Nephron (organoid): ENCODE data around the gene ADCY5.

Source experiments
- H3K27ac Mint-ChIP-seq, 3 experiments: 2 replicates each; pipeline ENCODE4 v1.8.0; 2020; ENCODE audit warnings: mixed read lengths in 3 of 3, mild to moderate bottlenecking in 2 of 3, moderate library complexity in 1 of 3
- H3K27me3 Mint-ChIP-seq: 2 replicates; pipeline ENCODE4 v1.8.0; 2021; ENCODE audit warnings: low read depth, mild to moderate bottlenecking, moderate library complexity, mixed read lengths
- H3K36me3 Mint-ChIP-seq: 2 replicates; pipeline ENCODE4 v1.8.0; 2020; ENCODE audit warnings: low read depth, mixed read lengths
- H3K4me1 Mint-ChIP-seq: 2 replicates; pipeline ENCODE4 v1.8.0; 2020; ENCODE audit warnings: mixed read lengths
- H3K4me3 Mint-ChIP-seq, 3 experiments: 2 replicates each; pipeline ENCODE4 v1.8.0; 2020; ENCODE audit warnings: mild to moderate bottlenecking in 3 of 3, mixed read lengths in 3 of 3, moderate library complexity in 2 of 3
- H3K9me3 Mint-ChIP-seq: 2 replicates; pipeline ENCODE4 v1.8.0; 2020; ENCODE audit warnings: mixed read lengths
- TF ChIP-seq, protein P1 (sequence below), 3 experiments: fragments of 200-600 bp; sonication (generic); IDR thresholded peaks; one replicate each; pipeline ENCODE4 v1.5.0; 2021; ENCODE audit warnings: antibody characterized with exemption in 3 of 3; ENCODE audit not compliant: unreplicated experiment in 3 of 3

ADCY5 gene

DNA sequence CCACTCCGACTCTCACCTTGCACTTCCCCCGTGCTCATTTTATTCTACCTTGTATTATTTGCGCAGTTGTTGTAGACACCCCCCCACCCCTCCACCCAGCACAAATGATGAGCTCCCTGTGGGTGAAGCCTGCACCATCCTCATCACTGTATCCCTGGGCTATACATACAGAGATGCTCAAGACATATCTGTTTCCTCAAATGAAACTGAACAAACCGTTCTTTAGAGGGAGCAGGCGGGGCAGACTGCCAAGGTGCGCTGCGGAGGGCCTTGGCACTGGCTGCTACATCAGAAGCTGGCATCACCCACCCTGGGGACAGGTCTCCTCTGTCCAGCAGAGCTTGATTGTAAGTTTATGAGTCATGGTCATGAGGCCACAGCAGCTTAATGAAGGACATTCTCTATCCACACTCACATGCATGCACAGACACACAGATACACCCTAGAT lies 29.0 kb downstream of the ADCY5 start:
- TF ChIP-seq, protein P1, sequence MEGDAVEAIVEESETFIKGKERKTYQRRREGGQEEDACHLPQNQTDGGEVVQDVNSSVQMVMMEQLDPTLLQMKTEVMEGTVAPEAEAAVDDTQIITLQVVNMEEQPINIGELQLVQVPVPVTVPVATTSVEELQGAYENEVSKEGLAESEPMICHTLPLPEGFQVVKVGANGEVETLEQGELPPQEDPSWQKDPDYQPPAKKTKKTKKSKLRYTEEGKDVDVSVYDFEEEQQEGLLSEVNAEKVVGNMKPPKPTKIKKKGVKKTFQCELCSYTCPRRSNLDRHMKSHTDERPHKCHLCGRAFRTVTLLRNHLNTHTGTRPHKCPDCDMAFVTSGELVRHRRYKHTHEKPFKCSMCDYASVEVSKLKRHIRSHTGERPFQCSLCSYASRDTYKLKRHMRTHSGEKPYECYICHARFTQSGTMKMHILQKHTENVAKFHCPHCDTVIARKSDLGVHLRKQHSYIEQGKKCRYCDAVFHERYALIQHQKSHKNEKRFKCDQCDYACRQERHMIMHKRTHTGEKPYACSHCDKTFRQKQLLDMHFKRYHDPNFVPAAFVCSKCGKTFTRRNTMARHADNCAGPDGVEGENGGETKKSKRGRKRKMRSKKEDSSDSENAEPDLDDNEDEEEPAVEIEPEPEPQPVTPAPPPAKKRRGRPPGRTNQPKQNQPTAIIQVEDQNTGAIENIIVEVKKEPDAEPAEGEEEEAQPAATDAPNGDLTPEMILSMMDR (IDR thresholded peaks at IDR 0.05; ENCODE audit: unreplicated experiment in 3 of 3) = no peak
- no peaks in the 10 kb centered on the region for H3K9me3 Mint-ChIP-seq
- H3K4me3 Mint-ChIP-seq = no peak overlapping the region
- H3K4me1 Mint-ChIP-seq = peaks cover 47% of the 10 kb centered on the region
- peaks cover 10% of the 10 kb centered on the region for H3K27me3 Mint-ChIP-seq
- H3K36me3 Mint-ChIP-seq = no peaks in the 10 kb centered on the region
- peak overlapping the region in 2 of 3 experiments; percentile 67 to 81 for H3K27ac Mint-ChIP-seq

DNA sequence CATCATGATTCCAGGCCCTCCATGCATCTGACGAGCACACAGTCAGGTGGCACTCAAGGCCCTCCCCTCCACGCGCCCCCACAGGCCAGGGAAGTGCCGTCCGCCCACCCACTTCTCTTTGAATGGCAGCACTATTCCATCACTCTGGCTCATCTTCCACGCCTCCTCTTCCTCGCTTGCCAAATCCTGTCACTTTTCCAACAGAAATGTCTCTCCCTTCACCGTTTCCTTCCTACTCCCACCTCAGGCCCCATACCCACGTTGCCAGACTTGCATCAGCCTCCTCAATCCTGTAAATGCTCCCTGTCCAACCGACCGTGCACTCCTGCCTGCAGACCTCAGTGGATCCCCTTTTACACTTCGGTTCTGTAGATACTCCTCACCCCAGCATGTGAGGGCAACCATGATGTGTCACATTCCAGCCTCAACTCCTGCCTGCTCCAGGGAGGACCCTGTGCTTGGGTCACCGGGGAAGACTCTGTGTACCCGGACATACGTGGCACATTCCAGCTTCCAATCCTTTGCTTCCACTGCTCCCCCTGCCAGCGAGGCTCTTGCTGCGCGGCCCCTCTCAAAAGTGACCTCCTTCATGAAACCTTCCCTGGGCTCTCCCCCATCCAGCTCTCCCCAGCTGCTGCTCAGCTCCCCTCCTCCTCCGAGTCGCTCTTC lies 29.6 kb downstream of the ADCY5 start:
- Mint-ChIP-seq H3K4me3 (no peak overlapping the region), H3K27me3 (peaks cover 10% of the 10 kb centered on the region), H3K9me3 (no peaks in the 10 kb centered on the region), H3K27ac (peak overlapping the region in 2 of 3 experiments; percentile 29 to 67), H3K36me3 (no peaks in the 10 kb centered on the region), H3K4me1 (peaks cover 48% of the 10 kb centered on the region)
- TF ChIP-seq, protein P1 (IDR thresholded peaks at IDR 0.05; ENCODE audit: unreplicated experiment in 3 of 3) = no peak

DNA sequence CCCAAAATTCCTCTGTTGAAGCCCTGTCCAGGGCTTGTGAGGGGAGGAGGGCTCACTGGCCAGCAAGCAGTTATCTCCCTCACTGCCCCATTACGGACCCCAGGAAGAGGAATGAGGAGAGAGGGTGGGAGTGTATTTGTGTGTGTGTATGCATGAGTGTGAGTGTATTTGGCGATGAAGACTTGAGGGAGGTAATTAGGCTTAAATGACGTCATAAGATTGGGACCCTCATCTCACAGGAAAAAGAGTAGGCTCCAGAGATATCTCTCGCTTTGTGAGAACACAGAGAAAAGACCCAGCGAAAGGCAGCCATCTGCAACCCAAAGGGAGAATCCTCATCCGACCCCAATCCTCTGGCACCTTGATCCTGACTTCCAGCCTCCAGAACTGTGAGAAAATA lies 32.2 kb downstream of the ADCY5 start:
- H3K27me3 Mint-ChIP-seq = peaks cover 6% of the 10 kb centered on the region
- no peaks in the 10 kb centered on the region for H3K36me3 Mint-ChIP-seq
- TF ChIP-seq, protein P1 (IDR thresholded peaks at IDR 0.05; ENCODE audit: unreplicated experiment in 3 of 3) = no peak
- no peak overlapping the region for H3K4me3 Mint-ChIP-seq
- peak overlapping the region in 2 of 3 experiments; percentile 61 to 79 for H3K27ac Mint-ChIP-seq
- H3K9me3 Mint-ChIP-seq = no peaks in the 10 kb centered on the region
- H3K4me1 Mint-ChIP-seq = peaks cover 69% of the 10 kb centered on the region

DNA sequence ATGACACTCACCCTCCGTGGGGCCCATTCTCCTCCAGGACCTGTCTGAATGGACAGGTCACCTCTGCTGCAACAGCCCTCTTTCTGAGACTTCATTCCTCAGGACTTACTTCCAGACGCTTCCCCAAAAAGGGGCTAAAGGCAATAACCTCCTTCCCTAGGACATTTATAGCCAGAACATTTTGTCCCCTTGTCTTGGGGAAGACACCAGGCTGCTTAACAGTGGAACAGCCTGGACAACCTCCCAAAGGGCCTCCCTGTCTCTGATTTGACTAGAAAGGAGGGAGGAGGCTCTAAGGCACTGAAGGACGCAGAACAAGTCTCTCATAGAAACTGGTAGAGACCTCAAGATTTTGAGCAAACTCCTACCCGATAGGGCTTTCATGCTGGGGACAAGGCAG lies 32.7 kb downstream of the ADCY5 start:
- Mint-ChIP-seq H3K27me3 (peaks cover 6% of the 10 kb centered on the region), H3K9me3 (no peaks in the 10 kb centered on the region), H3K4me3 (no peak overlapping the region), H3K36me3 (no peaks in the 10 kb centered on the region), H3K27ac (peak overlapping the region in 2 of 3 experiments; percentile 61 to 79), H3K4me1 (peaks cover 72% of the 10 kb centered on the region)
- TF ChIP-seq, protein P1 (IDR thresholded peaks at IDR 0.05; ENCODE audit: unreplicated experiment in 3 of 3) = no peak

DNA sequence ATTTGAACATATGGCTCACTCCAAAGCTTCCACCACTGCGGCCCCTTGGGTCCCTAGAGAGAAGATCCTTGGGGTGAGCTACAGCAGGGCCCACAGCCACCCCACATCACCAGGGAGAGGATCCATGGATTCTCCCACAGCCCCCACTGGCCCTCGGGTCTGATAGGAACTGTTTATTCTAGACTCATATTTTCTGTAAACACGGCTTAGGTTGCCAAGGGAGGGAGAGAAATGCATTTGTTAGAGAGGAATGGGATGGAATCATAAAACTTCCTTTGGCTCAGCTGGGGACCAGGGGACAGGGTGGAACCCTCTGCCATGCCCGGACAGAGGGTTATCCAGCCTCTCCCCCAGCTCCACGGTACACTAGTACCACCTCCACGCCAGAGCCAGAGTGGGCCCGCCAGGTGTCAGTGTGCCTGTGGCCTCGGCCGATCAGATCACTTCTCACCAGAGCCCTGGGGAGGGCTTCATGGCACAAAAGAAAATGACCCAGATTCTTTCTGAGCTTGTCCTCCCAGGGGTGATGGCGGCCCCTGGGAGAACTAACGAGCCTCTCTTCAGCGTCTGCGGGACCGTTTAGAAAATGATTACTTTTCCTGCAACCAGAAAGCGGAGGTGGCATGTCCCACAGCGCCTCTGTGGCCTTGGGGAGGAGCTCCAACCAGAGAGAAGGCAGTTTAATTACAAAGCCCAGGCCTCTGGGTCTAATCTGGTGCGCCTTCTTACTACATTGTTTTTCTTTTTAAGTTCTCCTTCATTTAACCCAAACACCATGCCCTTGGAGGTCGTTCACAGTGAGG lies 33.7 kb downstream of the ADCY5 start:
- TF ChIP-seq, protein P1 (IDR thresholded peaks at IDR 0.05; ENCODE audit: unreplicated experiment in 3 of 3) = no peak
- H3K9me3 Mint-ChIP-seq = no peaks in the 10 kb centered on the region
- peaks cover 81% of the 10 kb centered on the region for H3K4me1 Mint-ChIP-seq
- H3K36me3 Mint-ChIP-seq = no peaks in the 10 kb centered on the region
- H3K27me3 Mint-ChIP-seq = peaks cover 7% of the 10 kb centered on the region
- H3K27ac Mint-ChIP-seq = peak overlapping the region; percentile 1 to 79 (median 61)
- H3K4me3 Mint-ChIP-seq = no peak overlapping the region
